HG03460 (cell line): ENCODE measurements around the gene ZSCAN10.

ENCODE experiments used
- ATAC-seq: cut with Tn5 transposase; IDR thresholded peaks from one replicate; pipeline ENCODE4 v1.9.1; 2021; ENCODE audit not compliant: unreplicated experiment

ZSCAN10 gene

GRCh38 chr16:3049921-3050481 lies 49.1 kb downstream of the ZSCAN10 start:
- ATAC-seq, result no peak

GRCh38 chr16:3047387-3047720 lies 51.7 kb downstream of the ZSCAN10 start:
- ATAC-seq, result no peak

GRCh38 chr16:3046641-3047386 lies 52.3 kb downstream of the ZSCAN10 start:
- no peak for ATAC-seq

GRCh38 chr16:3045758-3046640 lies 53.1 kb downstream of the ZSCAN10 start, which contains the start of gene MMP25:
Gene MMP25, plus strand, starts transcription at chr16:3046561. Its CDS starts 357 bp downstream, at chr16:3046918.
- ATAC-seq, result no peak

- ATAC-seq, result no peak
These were observed 54.4 kb downstream of the ZSCAN10 start for GRCh38 chr16:3044708-3045107.

GRCh38 chr16:3042376-3042775 lies 56.7 kb downstream of the ZSCAN10 start:
- ATAC-seq, result no peak

- ATAC-seq, result no peak
These were observed 60.2 kb downstream of the ZSCAN10 start for GRCh38 chr16:3038896-3039295.
